Adrenal gland (tissue), 5 donors: Measurements from ENCODE around the gene MIEF1.

Source experiments
- CTCF ChIP-seq, 6 experiments: fragments of 450-650 bp in 4 of 6; fragments of 200-600 bp in 2 of 6; sonication (generic) in 1 of 6; IDR thresholded peaks; 1 replicate in 5 of 6; 2 replicates in 1 of 6; pipeline versions ENCODE4 v1.5.1 to v1.8.0; 2016 to 2021; ENCODE audit warnings: antibody characterized with exemption in 6 of 6, mild to moderate bottlenecking in 2 of 6, moderate library complexity in 1 of 6
- POLR2A ChIP-seq, 2 donors: fragments of 450-650 bp; IDR thresholded peaks; one replicate each; pipeline ENCODE4 v1.6.1; 2017; ENCODE audit warnings: antibody characterized with exemption in 2 of 2, mild to moderate bottlenecking in 2 of 2, moderate library complexity in 1 of 2
- donor health status: DM: no; HTN: no; CAD: no.

GRCh38 chr22:39528681-39529486 lies 26.8 kb downstream of the MIEF1 start:
- TF ChIP-seq CTCF (IDR thresholded peaks at IDR 0.05) (peak; percentile 90 to 100 (median 98)), POLR2A (IDR thresholded peaks at IDR 0.05) (peak in 1 of 2 donors; percentile 96)
